BLaER1 (cell line): Measurements from ENCODE around the gene UGT1A4.

ENCODE experiments used
- H3K27ac ChIP-seq: shearing (Covaris generic); formaldehyde crosslinking; 2 replicates; pipeline ENCODE4 v1.8.1; 2022
- H3K27me3 ChIP-seq: shearing (Covaris generic); formaldehyde crosslinking; 2 replicates; pipeline ENCODE4 v1.8.1; 2022
- H3K36me3 ChIP-seq: shearing (Covaris generic); formaldehyde crosslinking; 2 replicates; pipeline ENCODE4 v1.8.1; 2022
- H3K4me1 ChIP-seq: shearing (Covaris generic); formaldehyde crosslinking; 2 replicates; pipeline ENCODE4 v1.8.1; 2022
- H3K4me2 ChIP-seq: shearing (Covaris generic); formaldehyde crosslinking; 2 replicates; pipeline ENCODE4 v1.8.1; 2022
- H3K4me3 ChIP-seq: shearing (Covaris generic); formaldehyde crosslinking; 2 replicates; pipeline ENCODE4 v1.8.1; 2022
- H3K9ac ChIP-seq: shearing (Covaris generic); formaldehyde crosslinking; 2 replicates; pipeline ENCODE4 v1.8.1; 2022
- H3K9me3 ChIP-seq: shearing (Covaris generic); formaldehyde crosslinking; 2 replicates; pipeline ENCODE4 v1.8.1; 2022
- H4K20me1 ChIP-seq: shearing (Covaris generic); formaldehyde crosslinking; 2 replicates; pipeline ENCODE4 v1.8.1; 2022
- Cebpa-rat ChIP-seq: shearing (Covaris generic); IDR thresholded peaks from 2 replicates; pipeline ENCODE4 v1.8.1; 2022

Gene UGT1A4

GRCh38 chr2:233684640-233685039 is 33.9 kb upstream of the UGT1A4 start:
- Histone ChIP-seq H3K9me3 (no peaks in the 10 kb centered on the region), H3K4me1 (peaks cover 13% of the 10 kb centered on the region), H4K20me1 (no peaks in the 10 kb centered on the region), H3K36me3 (no peaks in the 10 kb centered on the region), H3K9ac (no peak overlapping the region), H3K4me2 (no peak overlapping the region), H3K4me3 (no peak overlapping the region), H3K27ac (no peak overlapping the region), H3K27me3 (no peaks in the 10 kb centered on the region)
- no peak for TF ChIP-seq Cebpa-rat

- Histone ChIP-seq H4K20me1 (no peaks in the 10 kb centered on the region), H3K27me3 (no peaks in the 10 kb centered on the region), H3K36me3 (no peaks in the 10 kb centered on the region), H3K4me3 (no peak overlapping the region), H3K9me3 (no peaks in the 10 kb centered on the region), H3K4me2 (no peak overlapping the region), H3K9ac (no peak overlapping the region), H3K27ac (no peak overlapping the region), H3K4me1 (peaks cover 13% of the 10 kb centered on the region)
- no peak for TF ChIP-seq Cebpa-rat
Measured at GRCh38 chr2:233686928-233687327, 31.6 kb upstream of the UGT1A4 start.

GRCh38 chr2:233688341-233688740 is 30.2 kb upstream of the UGT1A4 start:
- no peaks in the 10 kb centered on the region for H3K27me3 ChIP-seq
- TF ChIP-seq Cebpa-rat: no peak
- no peaks in the 10 kb centered on the region for H3K36me3 ChIP-seq
- H3K9me3 ChIP-seq: no peaks in the 10 kb centered on the region
- H3K4me3 ChIP-seq: no peak overlapping the region
- H3K4me2 ChIP-seq: no peak overlapping the region
- no peak overlapping the region for H3K9ac ChIP-seq
- H3K4me1 ChIP-seq: peaks cover under 1% of the 10 kb centered on the region; the same call in 1 of the 2 replicates
- H3K27ac ChIP-seq: no peak overlapping the region
- no peaks in the 10 kb centered on the region for H4K20me1 ChIP-seq

GRCh38 chr2:233689031-233689430 is 29.5 kb upstream of the UGT1A4 start:
- Histone ChIP-seq H3K9ac (no peak overlapping the region), H3K27me3 (no peaks in the 10 kb centered on the region), H3K27ac (no peak overlapping the region), H3K9me3 (no peaks in the 10 kb centered on the region), H3K4me3 (no peak overlapping the region), H3K4me1 (no peaks in the 10 kb centered on the region), H3K36me3 (no peaks in the 10 kb centered on the region), H4K20me1 (no peaks in the 10 kb centered on the region), H3K4me2 (no peak overlapping the region)
- no peak for TF ChIP-seq Cebpa-rat

GRCh38 chr2:233689501-233689900 is 29.0 kb upstream of the UGT1A4 start:
- H4K20me1 ChIP-seq: no peaks in the 10 kb centered on the region
- TF ChIP-seq Cebpa-rat: no peak
- no peaks in the 10 kb centered on the region for H3K27me3 ChIP-seq
- H3K36me3 ChIP-seq: no peaks in the 10 kb centered on the region
- no peak overlapping the region for H3K9ac ChIP-seq
- H3K4me1 ChIP-seq: no peaks in the 10 kb centered on the region
- H3K4me2 ChIP-seq: no peak overlapping the region
- H3K27ac ChIP-seq: no peak overlapping the region
- H3K4me3 ChIP-seq: no peak overlapping the region
- no peaks in the 10 kb centered on the region for H3K9me3 ChIP-seq

GRCh38 chr2:233690444-233690843 is 28.1 kb upstream of the UGT1A4 start:
- Histone ChIP-seq H3K4me1 (no peaks in the 10 kb centered on the region), H3K27ac (no peak overlapping the region), H4K20me1 (no peaks in the 10 kb centered on the region), H3K9me3 (no peaks in the 10 kb centered on the region), H3K9ac (no peak overlapping the region), H3K36me3 (no peaks in the 10 kb centered on the region), H3K4me2 (no peak overlapping the region), H3K4me3 (no peak overlapping the region), H3K27me3 (no peaks in the 10 kb centered on the region)
- no peak for TF ChIP-seq Cebpa-rat

- Histone ChIP-seq H3K9ac (no peak overlapping the region), H3K9me3 (no peaks in the 10 kb centered on the region), H3K27me3 (no peaks in the 10 kb centered on the region), H3K4me1 (no peaks in the 10 kb centered on the region), H3K27ac (no peak overlapping the region), H3K36me3 (no peaks in the 10 kb centered on the region), H3K4me3 (no peak overlapping the region), H3K4me2 (no peak overlapping the region), H4K20me1 (no peaks in the 10 kb centered on the region)
- TF ChIP-seq Cebpa-rat: no peak
Measured at GRCh38 chr2:233691443-233692433, 26.8 kb upstream of the UGT1A4 start.

GRCh38 chr2:233692648-233693047 is 25.9 kb upstream of the UGT1A4 start, which contains the start of gene UGT1A6:
UGT1A6 (plus strand) TSS chr2:233692890; CDS start chr2:233693005, 115 bp downstream.
- Histone ChIP-seq H3K4me3 (no peak within 1 kb of the TSS), H3K9me3 (no peaks in the 10 kb centered on the region), H3K9ac (no peak within 1 kb of the TSS), H3K27ac (no peak within 1 kb of the TSS), H3K4me1 (no peaks in the 10 kb centered on the region), H3K27me3 (no peaks in the 10 kb centered on the region), H4K20me1 (no peaks in the 10 kb centered on the region), H3K4me2 (no peak within 1 kb of the TSS), H3K36me3 (no peaks in the 10 kb centered on the region)
- no peak for TF ChIP-seq Cebpa-rat

GRCh38 chr2:233693963-233694362 is 24.6 kb upstream of the UGT1A4 start:
- Histone ChIP-seq H3K36me3 (no peaks in the 10 kb centered on the region), H3K4me1 (no peaks in the 10 kb centered on the region)

GRCh38 chr2:233698740-233699139 is 19.8 kb upstream of the UGT1A4 start:
- Histone ChIP-seq H3K4me1 (no peaks in the 10 kb centered on the region), H3K36me3 (no peaks in the 10 kb centered on the region), H3K4me2 (no peak overlapping the region), H3K27me3 (no peaks in the 10 kb centered on the region), H4K20me1 (no peaks in the 10 kb centered on the region), H3K9ac (no peak overlapping the region), H3K4me3 (no peak overlapping the region), H3K27ac (no peak overlapping the region), H3K9me3 (0 out of 2 replicates have a peak, but pooled peaks cover under 1% of the 10 kb centered on the region)
- no peak for TF ChIP-seq Cebpa-rat

More at GRCh38 chr2:233693963-233694362, 24.6 kb upstream of the UGT1A4 start:
- H3K4me2 ChIP-seq: no peak overlapping the region
- no peak overlapping the region for H3K4me3 ChIP-seq
- no peaks in the 10 kb centered on the region for H3K27me3 ChIP-seq
- H3K9ac ChIP-seq: no peak overlapping the region
- no peaks in the 10 kb centered on the region for H3K9me3 ChIP-seq
- no peak for TF ChIP-seq Cebpa-rat
- H3K27ac ChIP-seq: no peak overlapping the region
- H4K20me1 ChIP-seq: no peaks in the 10 kb centered on the region
